GM21825 (cell line): ENCODE results near the gene JSRP1.

Source experiments
- ATAC-seq: cut with Tn5 transposase; IDR thresholded peaks from one replicate; pipeline ENCODE4 v1.9.1; 2021; ENCODE audit warnings: mild to moderate bottlenecking, moderate library complexity; ENCODE audit not compliant: unreplicated experiment

The JSRP1 gene

DNA sequence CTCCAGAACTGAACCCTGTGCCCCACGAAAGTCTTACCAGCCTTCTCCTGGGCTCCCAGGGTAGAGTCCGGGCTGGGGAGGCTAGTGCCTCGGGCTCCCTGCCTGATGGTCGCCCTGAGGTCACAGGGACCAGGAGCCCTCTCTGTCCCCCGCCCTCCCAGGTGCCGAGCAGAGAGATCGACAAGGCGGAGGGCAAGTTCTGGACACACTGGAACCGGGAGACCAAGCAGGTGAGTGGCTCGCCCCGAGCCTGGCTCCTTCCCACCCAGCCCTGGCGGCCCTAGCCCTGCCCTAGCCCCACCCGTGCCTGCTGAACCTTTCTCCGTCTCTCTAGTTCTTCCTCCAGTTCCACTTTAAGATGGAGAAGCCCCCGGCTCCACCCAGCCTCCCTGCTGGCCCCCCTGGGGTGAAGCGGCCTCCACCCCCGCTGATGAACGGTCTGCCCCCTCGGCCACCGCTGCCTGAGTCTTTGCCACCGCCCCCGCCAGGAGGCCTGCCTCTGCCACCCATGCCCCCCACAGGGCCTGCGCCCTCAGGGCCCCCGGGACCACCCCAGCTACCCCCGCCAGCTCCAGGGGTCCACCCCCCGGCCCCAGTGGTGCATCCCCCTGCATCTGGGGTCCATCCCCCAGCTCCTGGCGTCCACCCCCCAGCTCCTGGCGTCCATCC, 8.7 kb downstream of the JSRP1 start:
- ATAC-seq, result no peak

DNA sequence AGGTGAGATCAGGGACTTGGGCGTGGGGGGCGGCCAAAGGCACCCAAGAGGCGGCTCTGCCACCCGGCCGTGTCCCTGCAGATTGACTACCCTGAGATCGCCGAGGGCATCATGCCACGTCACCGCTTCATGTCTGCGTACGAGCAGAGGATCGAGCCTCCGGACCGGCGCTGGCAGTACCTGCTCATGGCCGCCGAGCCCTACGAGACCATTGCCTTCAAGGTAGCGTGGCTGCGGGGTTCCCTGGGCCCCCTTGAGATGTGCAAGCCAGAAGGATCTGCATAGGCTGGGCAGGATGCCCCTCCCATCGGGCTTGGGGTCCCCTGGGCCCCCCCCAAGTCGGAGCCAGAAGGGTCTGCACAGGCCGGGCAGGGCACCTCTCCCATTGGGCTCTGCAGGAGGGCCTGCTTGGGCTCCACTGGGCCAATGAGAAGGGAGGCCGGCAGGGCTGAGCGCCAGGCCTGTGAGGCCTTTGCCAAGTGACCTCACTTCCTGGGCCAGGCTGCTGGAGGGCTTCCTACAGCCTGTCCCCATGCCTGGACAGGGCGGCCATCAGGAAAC, 9.3 kb downstream of the JSRP1 start:
- no peak for ATAC-seq

GRCh38 chr19:2246014-2246620, 10.1 kb downstream of the JSRP1 start:
- no peak for ATAC-seq

- ATAC-seq, result no peak
Measured at GRCh38 chr19:2245273-2245672, 10.9 kb downstream of the JSRP1 start.

GRCh38 chr19:2244486-2244885, 11.7 kb downstream of the JSRP1 start:
- ATAC-seq, result no peak

GRCh38 chr19:2244125-2244411, 12.1 kb downstream of the JSRP1 start:
- ATAC-seq, result no peak

GRCh38 chr19:2243274-2244124, 12.7 kb downstream of the JSRP1 start:
- no peak for ATAC-seq

DNA sequence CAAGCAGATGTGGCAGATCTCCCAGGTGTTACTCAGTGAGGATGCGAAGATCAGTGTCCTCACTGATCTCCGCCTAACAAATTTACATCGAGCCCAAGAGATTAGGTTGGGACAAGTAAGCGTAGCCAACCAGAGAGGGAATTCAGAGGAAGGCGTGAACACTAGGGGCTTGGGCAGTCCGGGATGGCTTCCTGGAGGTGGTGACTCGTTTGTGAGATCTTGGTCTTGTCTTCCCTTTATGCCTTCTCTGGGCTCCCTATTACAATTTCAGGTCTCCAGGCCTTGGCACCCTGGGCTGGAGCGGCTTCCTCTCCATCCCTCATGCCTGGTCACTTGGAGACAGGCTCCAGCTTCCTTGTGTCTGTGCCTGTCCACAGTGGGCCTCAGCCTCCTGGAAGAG, 13.4 kb downstream of the JSRP1 start:
- ATAC-seq, result no peak

GRCh38 chr19:2242092-2242537, 14.1 kb downstream of the JSRP1 start:
- no peak for ATAC-seq

DNA sequence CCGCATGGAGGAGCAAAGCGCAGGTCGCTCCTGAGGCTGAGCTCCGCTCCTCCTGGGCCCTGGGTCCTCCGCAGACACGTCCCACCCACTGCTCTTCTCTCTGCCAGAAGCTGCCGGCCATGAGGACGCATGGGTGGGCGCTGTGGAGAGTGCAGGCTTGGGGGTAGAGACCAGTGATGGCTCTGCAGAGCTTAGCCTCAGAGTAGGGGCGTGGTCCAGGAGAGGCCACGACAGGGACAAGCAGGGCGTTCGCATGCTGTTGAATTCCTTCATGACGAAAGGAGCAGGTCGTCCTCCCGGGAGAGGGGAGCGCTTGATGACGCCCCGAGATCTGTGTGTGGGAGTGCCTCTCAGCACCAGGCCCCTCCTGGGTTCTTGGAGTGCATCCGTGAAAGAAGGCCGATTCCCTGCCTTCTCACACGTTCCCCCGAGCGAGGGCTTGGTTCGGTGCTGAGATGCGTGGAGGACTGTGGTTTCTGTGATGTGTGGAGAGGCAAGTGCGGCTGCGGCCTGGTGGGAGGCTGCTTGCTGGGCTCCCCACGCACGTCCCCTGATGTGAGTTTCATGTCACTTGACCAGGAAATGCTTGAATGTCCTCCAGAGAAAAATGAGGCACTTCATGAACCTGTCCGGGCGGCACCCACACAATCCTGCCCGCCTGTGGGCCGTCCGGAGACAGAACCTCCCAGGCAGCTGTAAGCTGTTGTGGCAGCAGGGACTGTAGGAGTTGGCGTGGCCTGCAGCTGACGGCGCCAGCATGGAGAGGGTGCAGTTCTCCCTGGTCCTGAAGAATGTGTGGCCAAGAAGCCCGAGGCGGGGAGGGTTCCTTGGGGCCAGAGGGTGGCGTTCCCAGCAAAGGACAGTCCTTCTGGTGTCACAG, 15.1 kb downstream of the JSRP1 start:
- no peak for ATAC-seq

GRCh38 chr19:2239771-2240770, 16.1 kb downstream of the JSRP1 start:
- ATAC-seq, result no peak

GRCh38 chr19:2239173-2239572, 17.0 kb downstream of the JSRP1 start:
- no peak for ATAC-seq

GRCh38 chr19:2237869-2238153, 18.4 kb downstream of the JSRP1 start:
- no peak for ATAC-seq

GRCh38 chr19:2237051-2237868, 19.0 kb downstream of the JSRP1 start:
- no peak for ATAC-seq

DNA sequence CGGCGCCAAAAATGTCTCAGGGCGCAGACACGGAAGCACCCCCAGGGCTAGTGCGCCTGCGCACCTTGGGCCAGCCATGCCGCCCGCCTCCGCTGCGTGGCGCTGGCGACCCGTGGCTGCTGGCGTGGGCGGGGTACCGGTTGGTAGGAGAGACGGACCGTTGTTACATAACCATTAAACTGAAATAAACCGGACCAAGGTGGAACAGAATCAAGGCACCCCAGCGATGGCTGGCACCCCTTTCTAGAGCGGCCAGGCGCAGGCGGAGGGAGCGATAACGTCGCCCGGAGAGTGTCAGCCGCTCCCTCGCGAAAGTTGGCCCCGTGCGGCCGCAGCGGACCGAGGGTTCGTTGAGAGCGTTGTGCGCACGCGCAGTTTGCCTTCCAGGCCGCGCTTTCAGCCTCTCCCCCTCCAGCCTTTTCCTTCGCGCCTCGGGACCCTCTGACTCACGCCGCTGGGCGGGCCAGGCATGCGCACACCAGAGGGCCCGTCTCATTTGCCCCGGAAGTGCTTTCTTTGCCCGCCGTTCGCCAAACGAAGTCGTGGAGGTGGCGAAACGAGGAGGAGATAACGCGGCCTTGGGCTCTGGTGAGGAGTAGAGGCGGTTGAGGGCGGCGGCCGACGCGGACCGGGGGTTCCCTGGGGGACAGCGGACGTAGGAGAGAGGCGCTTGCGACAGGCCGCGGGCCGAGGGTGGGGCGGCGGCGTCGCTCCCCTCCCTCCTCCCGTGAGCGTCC, 19.7 kb downstream of the JSRP1 start, which contains the start of the genes PLEKHJ1 and SF3A2:
TSS of gene PLEKHJ1 (minus strand) at position 16 of the 737 bp plus-strand sequence. CDS start 81 bp downstream, outside the sequence.
TSS of gene SF3A2 (plus strand) at position 511 of the 737 bp plus-strand sequence. CDS start 6,595 bp downstream, outside the sequence.
- peak; percentile 59 for ATAC-seq

DNA sequence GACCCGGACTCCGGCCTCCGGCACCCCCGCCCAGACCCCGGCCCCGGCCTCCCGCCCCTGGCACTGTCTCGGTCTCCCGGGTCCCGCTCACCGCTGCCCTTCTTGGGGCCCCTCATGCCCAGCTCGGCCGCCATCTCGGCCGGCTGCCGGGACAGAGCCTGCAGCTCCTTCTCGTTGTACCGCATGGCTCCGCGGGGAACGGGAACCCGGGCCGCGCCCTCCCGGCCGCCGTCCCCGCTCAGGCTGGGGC, 20.2 kb downstream of the JSRP1 start:
- peak; percentile 16 for ATAC-seq

GRCh38 chr19:2235381-2236063, 20.7 kb downstream of the JSRP1 start:
- peak; percentile 21 for ATAC-seq

DNA sequence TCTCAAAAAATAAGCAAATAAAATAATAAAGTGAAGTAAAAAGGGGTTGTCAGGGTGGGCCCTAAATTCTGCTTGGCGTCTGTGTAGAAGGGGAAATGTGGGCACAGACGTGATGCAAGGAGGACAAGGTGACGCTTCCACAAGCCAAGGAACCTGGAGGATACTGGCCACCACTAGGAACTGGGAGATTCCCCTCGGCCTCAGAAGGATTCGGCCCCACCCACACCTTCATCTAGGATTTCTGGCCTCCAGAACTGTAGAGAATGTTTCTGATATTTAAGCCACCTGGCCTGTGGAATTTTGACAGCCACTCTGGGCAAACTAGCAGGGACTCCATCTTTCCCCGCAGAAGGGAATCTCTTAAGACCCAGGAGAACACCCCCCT, 21.2 kb downstream of the JSRP1 start:
- no peak for ATAC-seq
